ENCODE measurements around the gene MEMO1.
"Not testable (repeated sequence)": the region's sequence is repeated elsewhere in the genome, so short reads cannot be mapped to it uniquely, and the experiment has no call there.

- not testable (repeated sequence) for TF ChIP-seq CTCF, POLR2A (IDR thresholded peaks at IDR 0.05)
Observed at GRCh38 chr2:31842150-31842549, 168.7 kb downstream of the MEMO1 start.
